K562 (cell line): ENCODE measurements around the gene ATXN10. TPM values are rescaled to one million over a fixed set of nuclear protein-coding genes. Genes with fewer than 3 reads are reported as not detected.

ENCODE experiments used
- ATAC-seq: fragments of 200-7000 bp; cut with Tn5 transposase; 3 replicates; pipeline ENCODE4 v1.9.1; 2020; ENCODE audit warnings: moderate library complexity
- BruUV-seq: library from RNA; stranded (reverse); fragments of 400-500 nt; replicated peaks from 2 replicates; lab custom pipeline; 2021; lab: Mats Ljungman, UMichigan
- CTCF ChIA-PET: fragments of 300-600 bp; formaldehyde crosslinking; extraction: SDS; loops from one replicate; lab custom pipeline; 2021; ENCODE audit warnings: low intra/inter-chr PET ratio; lab: Yijun Ruan, JAX
- POLR2A ChIA-PET: fragments of 300-600, 350-650 bp; sonication (Branson Sonifier 250); formaldehyde crosslinking; extraction: SDS; loops from one replicate; lab custom pipeline; 2021; ENCODE audit warnings: antibody characterized with exemption, inconsistent platforms; lab: Yijun Ruan, JAX
- DNase-seq, 4 experiments: peaks; one replicate each; pipeline versions ENCODE4 v3.0.0 to v3.0.0-alpha.2; 2011 to 2018; ENCODE audit warnings: low spot score in 3 of 4, mixed read lengths in 3 of 4; ENCODE audit errors: extremely low read depth in 1 of 4
- FAIRE-seq: peaks from 2 replicates; lab custom pipeline; 2011; peaks lifted over from hg19 to GRCh38; lab: Jason Lieb, UNC
- H2AFZ ChIP-seq: 2 replicates; pipeline ENCODE4 v1.6.0; 2011; ENCODE audit warnings: low read depth, low read length, control low read depth, inconsistent platforms
- H3K27ac ChIP-seq: fragments of 200-600 bp; 3 replicates; pipeline ENCODE4 v1.8.0; 2011; ENCODE audit warnings: low read depth, mild to moderate bottlenecking, control low read depth, inconsistent platforms, low read length, moderate library complexity, mixed read lengths; ENCODE audit errors: extremely low read depth
- H3K27me3 ChIP-seq, 2 experiments: fragments of 300-600 bp in 1 of 2; 2 replicates in 1 of 2; 3 replicates in 1 of 2; pipeline versions ENCODE4 v1.6.0 to v1.8.0; 2011; ENCODE audit warnings: inconsistent platforms in 2 of 2, low read length in 2 of 2, mild to moderate bottlenecking in 1 of 2, mixed read lengths in 1 of 2, moderate library complexity in 1 of 2; ENCODE audit not compliant: control insufficient read depth in 2 of 2, insufficient read depth in 2 of 2
- H3K36me3 ChIP-seq: fragments of 300-600 bp; 3 replicates; pipeline ENCODE4 v1.8.0; 2011; ENCODE audit warnings: mild to moderate bottlenecking, low read length, inconsistent platforms; ENCODE audit not compliant: control insufficient read depth, insufficient read depth
- H3K4me1 ChIP-seq, 2 experiments: fragments of 200-600 bp in 1 of 2; replicated peaks in 1 of 2; 2 replicates in 1 of 2; 3 replicates in 1 of 2; pipeline versions ENCODE4 v1.5.1 to v1.8.0; 2011; ENCODE audit warnings: inconsistent platforms in 2 of 2, low read length in 2 of 2, mild to moderate bottlenecking in 1 of 2, mixed read lengths in 1 of 2, moderate library complexity in 1 of 2; ENCODE audit not compliant: control insufficient read depth in 2 of 2, insufficient read depth in 2 of 2
- H3K4me2 ChIP-seq: 2 replicates; pipeline ENCODE4 v1.6.1; 2011; ENCODE audit warnings: low read length, control low read depth, inconsistent platforms, mixed read lengths; ENCODE audit not compliant: insufficient read depth
- H3K4me3 ChIP-seq: fragments of 200-600 bp; sonication (generic), shearing (Covaris generic); 2 replicates; pipeline ENCODE4 v1.5.1; 2016; ENCODE audit warnings: control low read depth, inconsistent platforms
- H3K79me2 ChIP-seq: fragments of 200-600 bp; 3 replicates; pipeline ENCODE4 v1.8.0; 2011; ENCODE audit warnings: low read length, inconsistent platforms; ENCODE audit not compliant: control insufficient read depth, insufficient read depth
- H3K9ac ChIP-seq, 2 experiments: 2 replicates each; pipeline versions ENCODE4 v1.6.0 to v1.6.1; 2011; ENCODE audit warnings: low read depth in 2 of 2, low read length in 2 of 2, control low read depth in 1 of 2, inconsistent platforms in 1 of 2, mild to moderate bottlenecking in 1 of 2, mixed read lengths in 1 of 2; ENCODE audit not compliant: insufficient read depth in 1 of 2
- H3K9me1 ChIP-seq: one replicate; pipeline ENCODE4 v1.6.0; 2011; ENCODE audit warnings: inconsistent platforms, mild to moderate bottlenecking, low read length, moderate library complexity; ENCODE audit not compliant: control insufficient read depth, insufficient read depth
- H3K9me3 ChIP-seq: replicated peaks from 2 replicates; pipeline ENCODE4 v1.5.1; 2011; ENCODE audit warnings: low read depth, low read length, inconsistent platforms; ENCODE audit not compliant: control insufficient read depth, insufficient read depth
- H4K20me1 ChIP-seq: replicated peaks from 2 replicates; pipeline ENCODE4 v1.6.1; 2011; ENCODE audit warnings: low read length, inconsistent platforms, mixed read lengths; ENCODE audit not compliant: control insufficient read depth, insufficient read depth
- CCNT2 ChIP-seq: IDR thresholded peaks from 2 replicates; pipeline ENCODE4 v1.6.1; 2011; ENCODE audit warnings: borderline replicate concordance, low read depth, mild to moderate bottlenecking, moderate library complexity, mixed read lengths, low read length; ENCODE audit not compliant: insufficient read length; ENCODE audit errors: extremely low read depth
- EP300 ChIP-seq: IDR thresholded peaks from 2 replicates; pipeline ENCODE4 v1.6.1; 2012; ENCODE audit warnings: low read length, improper control_type of control experiment
- JUNB ChIP-seq: fragments of 450-650 bp; formaldehyde crosslinking; conservative IDR thresholded peaks from 2 replicates; pipeline ENCODE4 v1.4.0; 2020; ENCODE audit warnings: mild to moderate bottlenecking
- NFE2 ChIP-seq: IDR thresholded peaks from 2 replicates; pipeline ENCODE4 v1.6.1; 2014; ENCODE audit warnings: antibody characterized with exemption, low read depth
- ZNF197 ChIP-seq: fragments of 200-800 bp; sonication (Bioruptor generic); IDR thresholded peaks from 2 replicates; pipeline ENCODE4 v1.6.1; 2016; ENCODE audit warnings: low read depth, missing genetic modification characterization, missing compliant biosample characterization
- ZNF311 ChIP-seq: fragments of 250-450 bp; sonication (Bioruptor Pico); IDR thresholded peaks from 2 replicates; pipeline ENCODE4 v1.4.0; 2020; ENCODE audit warnings: mild to moderate bottlenecking, moderate library complexity
- ZNF408 ChIP-seq: fragments of 250-450 bp; sonication (Bioruptor Pico); IDR thresholded peaks from 2 replicates; pipeline ENCODE4 v1.4.0; 2020; ENCODE audit warnings: low read depth, mild to moderate bottlenecking, moderate library complexity
- ZNF511 ChIP-seq: sonication (generic); formaldehyde crosslinking; IDR thresholded peaks from 2 replicates; pipeline ENCODE4 v1.8.0; 2022; ENCODE audit warnings: mild to moderate bottlenecking, missing genetic modification reagents
- ZNF695 ChIP-seq: fragments of 450-650 bp; formaldehyde crosslinking; IDR thresholded peaks from 2 replicates; pipeline ENCODE4 v1.4.0; 2020; ENCODE audit warnings: mild to moderate bottlenecking, moderate library complexity
- ZNF785 ChIP-seq: fragments of 250-450 bp; sonication (Bioruptor Pico); IDR thresholded peaks from 2 replicates; pipeline ENCODE4 v1.4.0; 2020; ENCODE audit warnings: mild to moderate bottlenecking
- WGBS: fragments of 100-300 bp; shearing (Covaris generic); methylation state at CpG from one replicate; pipeline ENCODE4 v1.1.6; 2016; ENCODE audit warnings: low coverage, mixed read lengths; ENCODE audit not compliant: insufficient coverage; ENCODE audit errors: missing lambda C conversion rate; 5-methylcytosine and 5-hydroxymethylcytosine counted together
- in situ Hi-C: fragments of 300-500 bp; cut with MboI; formaldehyde crosslinking; loops from 4 replicates; pipeline ENCODE4 v1.15.0; 2018; ENCODE audit warnings: inconsistent platforms, mixed read lengths
- intact Hi-C: fragments of 100-400 bp; cut with micrococcal nuclease; formaldehyde crosslinking; loops from 2 replicates; pipeline ENCODE4 v1.14.2; 2022
- polyA plus RNA-seq, 8 experiments: library from polyadenylated mRNA; depleted of rRNA in 4 of 8; stranded (reverse) in 5 of 8; unstranded in 3 of 8; fragments of >200 nt; fragmentation: Nextera tagmentation in 2 of 8; fragmentation: Illumina TruSeq in 1 of 8; extraction: Ambion mirVana in 2 of 8; extraction: Trizol in 1 of 8; gene quantifications; 2 replicates each; pipeline versions ENCODE4 v1.2.1 to v1.2.3, GENCODE V29; 2011 to 2014; ENCODE audit warnings: inconsistent platforms in 1 of 8, missing spikeins in 1 of 8
- total RNA-seq, 7 experiments: library from RNA; depleted of rRNA in 6 of 7; stranded (reverse); fragments of >200 nt in 6 of 7; fragmentation: Illumina TruSeq in 2 of 7; extraction: Trizol in 2 of 7; gene quantifications; 2 replicates each; pipeline versions ENCODE4 v1.2.1 to v1.2.3, GENCODE V29; 2011 to 2021; ENCODE audit warnings: low replicate concordance in 1 of 7

The ATXN10 gene
- total and polyA plus RNA-seq, 9 of the 15 experiments (the other 6 are each of a cell fraction or from before 2014, with no cell fraction given): 11.5 to 190 (median 33.6) TPM

- FAIRE-seq: no peak
- Histone ChIP-seq H3K9me1 (no peaks in the 10 kb centered on the region), H3K4me1 (no peaks in the 10 kb centered on the region), H3K4me3 (no peak overlapping the region), H3K27me3 (no peaks in the 10 kb centered on the region), H3K79me2 (no peaks in the 10 kb centered on the region), H3K27ac (no peak overlapping the region), H3K36me3 (no peaks in the 10 kb centered on the region), H3K9me3 (no peaks in the 10 kb centered on the region), H2AFZ (no peak overlapping the region), H4K20me1 (peaks cover 3% of the 10 kb centered on the region; the same call in 1 of the 2 replicates)
- CTCF ChIA-PET: no interaction called here
- intact Hi-C loops: no loop called here
- WGBS: 72% methylated on average over 6 of the region's 8 CpGs
- ATAC-seq: no peak
- no peak for DNase-seq
- TF ChIP-seq NFE2: no peak
- TF ChIP-seq ZNF785 (CRISPR knock-in tag): no peak
- TF ChIP-seq ZNF511 (CRISPR knock-in tag): no peak
- no peak for TF ChIP-seq EP300
- TF ChIP-seq ZNF408 (CRISPR knock-in tag): no peak
- no peak for TF ChIP-seq JUNB (CRISPR knock-in tag)
- TF ChIP-seq ZNF695 (CRISPR knock-in tag): no peak
- no peak for TF ChIP-seq ZNF311 (CRISPR knock-in tag)
- TF ChIP-seq CCNT2: no peak
- TF ChIP-seq ZNF197 (CRISPR knock-in tag): no peak
- TF ChIP-seq, all 486 proteins: peak for 0
- no TSS peak for BruUV-seq
- in situ Hi-C loops: no loop called here
- POLR2A ChIA-PET: no interaction called here
- Histone ChIP-seq H3K4me2 (no peak overlapping the region), H3K9ac (no peak overlapping the region)
Observed at GRCh38 chr22:45785458-45785857, 113.8 kb downstream of the ATXN10 start.
